NCI-H1092 (cell line): Measurements from ENCODE around the gene PRSS23.

Experiments used
- DNase-seq: peaks from one replicate; lab custom pipeline; 2025; lab: John Stamatoyannopoulos, UW

The PRSS23 gene

GRCh38 chr11:86790867-86791849, 9.2 kb upstream of the PRSS23 start:
- DNase-seq = no peak

- DNase-seq = no peak
These were observed 8.2 kb upstream of the PRSS23 start for GRCh38 chr11:86792150-86792549.

DNA sequence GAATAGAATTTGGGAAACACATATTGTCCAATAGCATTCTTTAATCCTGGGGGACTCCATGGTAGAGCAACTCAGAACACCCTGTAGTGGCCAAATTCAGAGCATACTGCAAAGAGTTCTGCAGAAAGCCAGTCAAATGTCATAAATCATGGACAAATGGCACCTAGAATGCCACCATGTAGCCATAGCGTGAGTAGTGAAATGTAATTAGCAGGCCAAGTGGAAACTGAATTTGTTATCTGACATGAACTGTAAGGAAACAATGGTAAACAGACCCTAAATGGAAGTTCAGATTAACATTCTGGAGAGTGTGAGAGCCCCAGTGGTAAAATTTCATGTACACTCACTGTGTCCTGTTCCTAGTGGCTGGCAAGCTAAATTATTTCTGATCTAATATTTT, 7.0 kb upstream of the PRSS23 start:
- DNase-seq = no peak

DNA sequence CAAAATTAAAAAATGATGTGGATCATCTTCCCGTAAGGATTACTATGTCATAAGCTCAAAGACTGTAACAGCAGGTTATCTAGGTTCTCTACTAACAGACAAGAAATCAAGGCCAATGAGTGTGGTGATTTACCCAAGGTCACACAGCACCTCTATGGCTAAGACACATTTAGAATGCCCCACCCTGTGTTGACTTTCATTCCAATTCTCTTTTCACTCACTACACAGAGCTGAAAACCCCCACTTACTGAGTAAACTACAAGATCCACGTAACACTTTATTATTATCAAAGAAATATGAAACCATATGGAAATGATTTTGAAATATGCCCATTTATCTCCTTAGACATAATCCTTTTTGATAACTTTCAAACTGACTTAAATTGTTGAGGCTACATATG, 4.8 kb upstream of the PRSS23 start:
- DNase-seq = no peak

GRCh38 chr11:86795949-86796348, 4.4 kb upstream of the PRSS23 start:
- no peak for DNase-seq

DNA sequence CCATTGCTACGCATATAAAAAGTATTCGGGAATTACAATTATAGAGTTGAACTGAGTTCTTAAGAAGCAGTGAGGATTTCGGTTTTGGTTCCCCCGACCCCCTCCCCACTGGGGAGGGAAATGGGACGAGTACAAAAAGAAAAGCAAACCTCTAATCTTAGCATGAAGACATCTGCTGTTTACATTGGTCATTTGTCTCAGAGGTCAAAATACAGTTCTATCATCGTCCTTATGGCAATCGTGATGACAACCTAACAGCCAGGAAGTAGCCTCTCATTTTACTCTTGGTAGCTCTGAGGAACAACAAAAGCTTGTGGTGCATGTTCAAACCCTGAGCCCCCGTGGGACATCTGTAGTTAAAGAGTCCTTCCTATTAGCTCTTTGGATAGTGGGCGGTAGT, 3.2 kb upstream of the PRSS23 start:
- DNase-seq = no peak

DNA sequence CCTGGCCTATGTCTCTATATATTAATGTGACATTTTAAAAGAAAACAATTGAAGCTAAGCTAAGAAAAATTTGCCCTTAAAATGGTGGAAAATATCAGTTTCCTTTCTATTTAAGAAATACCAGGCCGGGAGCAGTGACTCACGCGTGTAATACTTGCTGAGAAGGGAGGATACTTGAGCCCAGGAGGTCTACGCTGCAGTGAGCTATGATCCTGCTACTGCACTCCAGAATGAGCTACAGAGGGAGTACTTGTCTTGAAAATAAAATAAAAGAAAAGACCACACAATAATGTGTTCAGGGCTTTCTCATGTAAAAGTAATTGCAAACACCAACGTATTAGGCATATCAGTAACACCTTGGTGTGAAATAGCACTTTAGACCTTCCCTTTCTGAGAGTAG, 1.4 kb upstream of the PRSS23 start:
- no peak for DNase-seq

DNA sequence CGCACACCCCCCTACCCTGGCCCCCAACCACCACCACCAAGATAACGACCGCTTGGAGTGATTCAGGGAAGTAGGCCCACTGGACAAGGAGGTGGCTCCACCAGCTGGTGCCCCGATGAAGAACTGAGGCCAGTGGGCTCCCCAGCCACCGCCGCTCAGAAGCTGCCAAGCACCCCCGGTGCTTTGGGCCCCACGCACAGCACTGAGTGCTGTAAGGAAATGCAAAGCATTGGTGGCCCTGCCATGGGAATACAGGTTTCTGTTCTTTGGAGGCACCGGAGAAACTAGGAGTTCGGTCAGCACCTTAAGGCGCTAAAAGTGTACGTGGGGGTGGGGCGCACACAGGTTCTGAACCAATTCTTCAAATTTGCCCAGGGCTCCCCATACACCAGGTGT, 664 bp upstream of the PRSS23 start:
- DNase-seq = no peak

GRCh38 chr11:86800960-86801272, 574 bp downstream of the PRSS23 start:
- DNase-seq = no peak

GRCh38 chr11:86801364-86801763, 1.0 kb downstream of the PRSS23 start:
- DNase-seq = no peak

DNA sequence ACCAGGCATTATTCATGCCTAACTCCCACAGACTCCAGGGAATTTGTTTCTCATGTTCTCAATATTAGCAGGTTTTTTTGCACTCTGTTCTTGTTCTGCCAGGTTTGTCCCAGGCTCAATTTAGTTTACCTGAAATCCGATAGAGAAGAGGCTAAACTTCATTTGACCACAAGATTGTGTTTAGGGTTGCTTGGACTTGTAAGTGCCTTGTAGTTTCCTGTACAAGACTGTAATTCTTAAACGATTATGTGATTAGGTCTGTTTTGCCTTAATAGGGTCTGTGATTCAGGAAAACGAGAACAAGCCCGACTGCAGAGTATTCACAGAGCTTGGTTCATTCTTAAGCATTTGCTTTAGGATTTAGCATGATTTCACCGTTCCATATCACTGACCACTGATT, 1.8 kb downstream of the PRSS23 start:
- no peak for DNase-seq

DNA sequence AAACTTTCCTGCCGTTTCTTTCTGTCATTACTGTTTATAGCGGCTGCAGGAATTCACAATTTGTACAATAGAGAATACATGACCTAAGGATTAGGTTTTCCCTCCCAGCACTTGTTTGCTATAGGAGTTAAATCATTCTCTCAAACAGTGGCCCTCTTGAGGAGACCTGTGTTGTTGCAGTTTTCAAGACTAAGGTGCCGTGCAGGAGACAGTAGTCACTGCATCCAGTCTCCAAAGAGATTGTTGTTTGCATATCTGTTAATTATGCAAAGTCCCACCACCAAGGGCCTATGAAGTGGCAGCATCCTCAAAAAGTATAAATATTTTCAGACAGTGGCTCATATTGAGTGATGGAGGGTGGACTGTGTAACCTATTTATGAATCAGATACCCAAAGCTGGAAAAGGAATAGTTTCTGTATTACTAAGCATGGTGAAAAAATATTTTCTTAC, 2.3 kb downstream of the PRSS23 start:
- DNase-seq = peak; percentile 18

GRCh38 chr11:86803136-86804045, 3.0 kb downstream of the PRSS23 start:
- no peak for DNase-seq

DNA sequence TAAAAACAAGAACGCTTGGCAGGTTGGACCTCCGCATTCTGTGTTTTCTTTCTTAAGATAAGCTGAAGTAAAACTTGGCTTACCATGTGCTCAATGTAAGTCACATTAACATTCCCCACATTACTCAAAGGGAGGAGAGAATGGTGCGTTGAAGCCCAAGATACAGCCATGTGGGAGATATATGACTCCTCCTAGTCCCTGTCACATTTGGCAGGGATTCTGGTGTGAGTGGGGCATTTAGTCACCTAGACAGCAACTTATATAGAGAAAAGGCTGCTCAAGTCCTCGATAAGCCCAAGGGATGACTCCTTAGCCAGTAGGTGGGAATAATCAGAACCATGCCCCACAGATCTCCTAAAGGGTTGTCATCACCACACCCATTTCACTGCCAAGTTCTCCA, 4.6 kb downstream of the PRSS23 start:
- no peak for DNase-seq

GRCh38 chr11:86805873-86806310, 5.5 kb downstream of the PRSS23 start:
- DNase-seq = no peak

GRCh38 chr11:86806903-86807302, 6.6 kb downstream of the PRSS23 start:
- no peak for DNase-seq

- no peak for DNase-seq
These were observed 7.0 kb downstream of the PRSS23 start for GRCh38 chr11:86807360-86807759.

GRCh38 chr11:86809561-86809960, 9.2 kb downstream of the PRSS23 start:
- DNase-seq = no peak

DNA sequence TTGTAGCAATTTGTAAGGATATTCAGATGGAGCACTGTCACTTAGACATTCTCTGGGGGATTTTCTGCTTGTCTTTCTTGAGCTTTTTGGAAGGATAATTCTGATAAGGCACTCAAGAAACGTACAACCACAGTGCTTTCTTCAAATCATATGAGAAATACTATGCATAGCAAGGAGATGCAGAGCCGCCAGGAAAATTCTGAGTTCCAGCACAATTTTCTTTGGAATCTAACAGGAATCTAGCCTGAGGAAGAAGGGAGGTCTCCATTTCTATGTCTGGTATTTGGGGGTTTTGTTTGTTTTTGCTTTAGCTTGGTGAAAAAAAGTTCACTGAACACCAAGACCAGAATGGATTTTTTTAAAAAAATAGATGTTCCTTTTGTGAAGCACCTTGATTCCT, 9.9 kb downstream of the PRSS23 start:
- DNase-seq = no peak

GRCh38 chr11:86811637-86812321, 11.4 kb downstream of the PRSS23 start:
- no peak for DNase-seq

- DNase-seq = no peak
These were observed 12.0 kb downstream of the PRSS23 start for GRCh38 chr11:86812322-86812670.

DNA sequence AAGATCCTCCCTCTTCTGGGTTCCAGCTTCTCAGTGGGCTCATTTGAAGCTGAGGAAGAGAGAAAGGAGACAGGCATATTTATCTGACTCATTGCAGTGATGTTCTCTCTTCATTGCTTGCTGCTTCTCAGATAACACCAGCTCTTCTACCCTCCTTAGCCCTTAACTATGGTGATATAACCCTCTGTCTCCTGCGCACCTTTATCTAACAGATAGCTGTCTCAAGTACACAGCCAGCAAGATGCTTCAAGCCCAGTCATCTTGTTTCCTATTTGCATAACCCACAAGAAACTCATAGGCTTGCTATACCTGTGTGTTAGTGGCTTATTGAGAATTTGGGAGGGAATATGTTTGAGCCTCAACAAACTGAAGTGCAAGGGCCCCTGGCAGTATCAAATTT, 12.6 kb downstream of the PRSS23 start:
- DNase-seq = no peak
